ENCODE measurements around the gene ADGRL2.

Gene ADGRL2

DNA sequence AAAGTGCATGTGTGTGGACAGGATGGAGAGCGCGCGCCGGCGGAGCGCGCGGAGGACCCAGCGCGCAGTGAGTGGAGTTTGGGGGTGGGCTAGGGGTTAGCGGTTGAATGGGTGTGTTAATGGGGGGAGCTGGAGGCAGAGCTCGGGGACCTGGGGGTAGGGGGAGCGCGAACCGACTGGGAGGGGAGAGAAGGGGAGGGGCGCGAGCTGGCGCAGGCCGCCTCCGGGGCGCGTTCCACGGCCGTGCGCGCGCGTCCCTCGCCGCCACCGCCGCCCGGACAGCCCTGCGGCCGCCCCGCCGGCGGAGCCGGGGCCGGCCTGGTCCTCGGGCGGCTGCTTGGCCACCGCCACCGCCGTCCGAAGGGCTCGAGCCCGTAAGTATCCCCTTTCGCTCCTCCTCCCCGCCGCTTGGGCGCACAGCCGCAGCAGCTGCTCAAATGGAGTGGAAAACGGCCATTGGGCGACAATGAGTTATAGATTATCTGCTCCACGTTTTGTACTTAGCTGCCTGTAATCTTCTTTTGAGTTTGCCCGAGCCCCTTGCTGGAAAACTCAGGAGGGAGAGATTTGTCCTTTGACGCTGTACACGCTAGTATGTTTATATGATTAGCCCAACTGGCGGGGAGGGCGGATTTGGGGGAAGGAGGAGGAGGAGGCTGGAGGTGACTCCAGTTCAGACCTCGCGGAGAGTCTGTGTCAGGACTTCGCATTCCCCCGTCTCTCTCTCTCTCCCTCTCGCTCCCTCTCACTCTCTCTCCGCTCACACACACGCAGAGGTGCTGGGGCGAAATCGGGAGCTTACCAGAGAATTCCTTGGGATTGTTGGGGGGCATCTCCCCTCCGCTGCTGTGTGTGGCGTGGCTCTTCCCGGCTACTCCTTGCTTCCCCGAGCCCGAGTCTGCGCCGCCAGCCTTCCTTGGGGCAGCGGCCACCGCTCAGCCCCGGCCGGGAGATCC, at the start of gene ADGRL2:
TSS of gene ADGRL2 (plus strand) at position 240 of the 956 bp plus-strand sequence. CDS start 36,051 bp downstream, outside the sequence.
- DNase-seq (ENCODE audit: insufficient read length, low spot score) (no peak), FAIRE-seq (no peak)

DNA sequence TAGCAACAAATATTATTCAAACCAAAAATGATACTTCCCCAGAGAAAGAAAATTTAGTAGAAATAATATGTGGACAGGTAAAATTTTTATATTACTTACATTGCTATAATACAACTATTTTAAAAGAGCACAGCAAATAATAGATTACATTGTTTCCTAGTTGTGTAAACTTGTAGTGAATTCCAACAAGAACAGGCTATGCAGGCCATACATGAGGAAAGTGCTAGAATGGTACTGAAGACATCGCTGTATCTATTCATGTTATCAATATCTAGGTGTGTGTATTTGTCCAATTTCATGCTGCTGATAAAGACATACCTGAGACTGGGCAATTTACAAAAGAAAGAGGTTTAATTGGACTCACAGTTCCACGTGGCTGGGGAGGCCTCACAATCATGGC, 47.9 kb upstream of the ADGRL2 start:
- no peak for DNase-seq (ENCODE audit: insufficient read length, low spot score)
- no peak for FAIRE-seq

DNA sequence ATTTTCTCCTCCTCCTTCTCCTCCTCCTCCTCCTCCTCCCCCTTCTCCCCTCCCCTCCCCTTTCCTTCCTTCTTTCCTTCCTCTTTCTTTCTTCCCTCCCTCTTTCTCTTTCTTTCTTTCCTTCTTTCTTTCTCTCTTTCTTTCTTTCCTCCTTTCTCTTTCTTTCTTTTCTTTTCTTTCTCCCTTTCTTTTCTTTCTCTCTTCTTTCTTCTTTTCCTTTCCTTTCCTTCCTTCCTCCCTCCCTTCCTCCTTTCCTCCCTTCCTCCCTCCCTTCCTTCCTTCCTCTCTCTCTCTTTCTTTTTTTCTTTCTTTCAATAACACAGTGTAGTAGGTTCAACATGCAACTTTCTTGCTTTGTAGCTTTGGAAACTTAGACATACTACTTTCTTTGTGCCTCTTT, 46.3 kb upstream of the ADGRL2 start:
- no peak for DNase-seq (ENCODE audit: insufficient read length, low spot score)
- FAIRE-seq = no peak

DNA sequence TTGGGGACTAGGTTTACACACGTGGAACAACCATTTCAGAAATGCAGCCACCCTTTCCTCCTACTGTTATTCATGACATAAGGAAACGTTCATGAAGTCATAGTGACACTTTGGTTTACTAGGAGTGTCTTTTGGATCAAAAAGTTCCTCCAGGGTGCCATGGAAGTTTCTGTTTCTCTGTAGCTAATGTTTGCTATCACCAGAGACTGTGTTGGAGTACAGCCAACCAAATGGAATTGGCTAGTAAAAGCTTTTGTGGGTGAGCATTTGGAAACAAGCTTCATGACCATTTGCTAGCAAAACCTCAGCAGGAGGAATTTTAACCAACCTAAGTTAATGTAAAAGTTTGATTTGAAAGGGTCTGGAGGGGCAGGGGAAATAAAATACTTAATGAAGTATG, 43.9 kb upstream of the ADGRL2 start:
- no peak for FAIRE-seq
- DNase-seq (ENCODE audit: insufficient read length, low spot score) = no peak

DNA sequence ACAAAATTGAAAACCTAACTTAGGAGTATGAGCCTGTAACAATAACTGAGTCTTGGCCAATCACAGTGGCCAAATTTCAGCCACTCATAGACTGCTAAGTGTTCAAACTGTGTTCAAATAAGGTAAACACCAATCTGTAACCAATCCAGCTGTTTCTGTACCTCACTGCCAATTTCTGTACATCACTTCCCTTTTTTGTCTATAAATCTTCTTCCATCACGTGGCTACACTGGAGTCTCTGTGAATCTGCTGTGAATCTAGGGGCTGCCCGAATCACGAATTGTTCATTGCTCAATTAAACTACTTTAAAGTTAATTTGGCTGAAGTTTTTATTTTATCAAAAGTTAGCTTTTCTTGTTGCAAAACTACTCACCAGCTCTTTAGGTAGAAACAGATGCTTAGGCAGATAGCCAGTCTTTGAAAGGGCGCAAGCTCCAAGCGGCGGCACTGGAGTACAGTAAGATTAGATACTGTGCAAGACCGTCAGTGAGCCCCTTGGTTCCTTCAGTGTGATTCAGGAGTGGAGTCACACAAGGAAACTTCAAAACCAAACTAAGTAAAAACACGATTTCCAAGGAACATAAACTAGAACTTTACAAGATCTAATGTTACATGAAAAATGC, 43.2 kb upstream of the ADGRL2 start:
- FAIRE-seq = no peak
- no peak for DNase-seq (ENCODE audit: insufficient read length, low spot score)

DNA sequence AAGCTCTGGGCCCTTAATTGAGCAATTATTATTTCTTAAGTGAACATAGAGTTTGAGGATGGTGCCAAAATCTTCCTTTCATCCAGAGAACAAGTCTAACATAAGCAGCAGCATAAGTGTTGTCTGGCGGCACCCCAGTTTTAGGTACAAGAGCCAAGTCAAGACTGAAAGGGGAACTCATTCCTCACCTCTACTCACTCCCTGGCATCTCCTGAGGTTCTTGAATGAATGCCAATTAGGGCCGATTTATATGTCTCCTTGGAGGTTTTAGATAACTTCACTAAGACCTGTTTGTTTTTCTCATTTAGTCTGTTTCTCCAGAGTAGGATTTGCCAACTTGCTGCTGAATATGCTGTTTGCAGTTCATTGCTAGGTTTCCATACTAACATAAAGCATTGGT, 42.6 kb upstream of the ADGRL2 start:
- FAIRE-seq (no peak), DNase-seq (ENCODE audit: insufficient read length, low spot score) (no peak)

DNA sequence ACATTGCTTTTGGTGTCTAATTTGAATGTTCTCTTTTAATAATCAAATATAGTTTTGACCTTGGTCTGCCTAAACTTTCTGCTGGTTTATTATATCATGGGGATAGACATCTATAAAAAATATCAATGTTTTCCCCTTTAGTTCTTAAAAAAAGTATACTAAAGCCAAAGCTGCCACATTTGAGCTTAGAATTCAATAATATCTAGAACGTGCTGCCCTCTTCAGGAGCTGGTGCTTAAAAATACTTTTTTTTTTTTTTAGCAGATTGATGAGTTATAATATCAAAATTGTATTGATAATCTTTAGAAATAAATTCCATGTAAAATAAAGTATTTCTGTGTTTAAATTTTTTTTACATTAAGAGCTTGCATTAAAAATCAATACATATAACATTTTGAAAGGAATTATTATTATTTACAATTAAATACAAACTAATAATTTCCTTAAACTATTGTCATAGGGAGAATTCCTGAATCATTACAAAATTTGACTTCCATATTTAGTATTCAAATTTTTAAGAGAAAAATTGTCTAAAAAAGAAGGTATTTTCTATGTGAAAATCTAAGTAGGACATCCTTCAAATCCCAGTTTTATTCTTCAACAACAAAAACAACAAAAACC, 40.1 kb upstream of the ADGRL2 start:
- DNase-seq (ENCODE audit: insufficient read length, low spot score) (no peak), FAIRE-seq (no peak)

DNA sequence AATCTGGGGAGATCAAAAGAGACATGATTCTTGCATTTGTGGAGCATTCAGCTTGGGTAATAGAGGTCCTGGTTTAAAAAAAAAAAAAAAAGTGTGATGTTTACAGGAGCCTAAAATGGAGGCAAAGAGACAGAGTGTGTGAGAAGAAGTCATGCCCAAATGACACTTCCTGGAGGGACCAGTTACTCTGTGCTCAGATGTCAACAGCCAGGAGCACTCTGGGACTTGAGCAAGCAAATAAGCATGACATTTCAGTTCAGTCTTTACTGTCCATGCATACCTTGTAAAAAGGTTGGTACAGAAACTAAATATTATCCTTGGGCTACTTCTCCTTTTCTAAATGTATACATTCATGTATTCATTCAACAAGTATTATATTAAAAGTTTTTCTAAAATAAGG, 25.2 kb upstream of the ADGRL2 start:
- DNase-seq (ENCODE audit: insufficient read length, low spot score) (no peak), FAIRE-seq (no peak)

DNA sequence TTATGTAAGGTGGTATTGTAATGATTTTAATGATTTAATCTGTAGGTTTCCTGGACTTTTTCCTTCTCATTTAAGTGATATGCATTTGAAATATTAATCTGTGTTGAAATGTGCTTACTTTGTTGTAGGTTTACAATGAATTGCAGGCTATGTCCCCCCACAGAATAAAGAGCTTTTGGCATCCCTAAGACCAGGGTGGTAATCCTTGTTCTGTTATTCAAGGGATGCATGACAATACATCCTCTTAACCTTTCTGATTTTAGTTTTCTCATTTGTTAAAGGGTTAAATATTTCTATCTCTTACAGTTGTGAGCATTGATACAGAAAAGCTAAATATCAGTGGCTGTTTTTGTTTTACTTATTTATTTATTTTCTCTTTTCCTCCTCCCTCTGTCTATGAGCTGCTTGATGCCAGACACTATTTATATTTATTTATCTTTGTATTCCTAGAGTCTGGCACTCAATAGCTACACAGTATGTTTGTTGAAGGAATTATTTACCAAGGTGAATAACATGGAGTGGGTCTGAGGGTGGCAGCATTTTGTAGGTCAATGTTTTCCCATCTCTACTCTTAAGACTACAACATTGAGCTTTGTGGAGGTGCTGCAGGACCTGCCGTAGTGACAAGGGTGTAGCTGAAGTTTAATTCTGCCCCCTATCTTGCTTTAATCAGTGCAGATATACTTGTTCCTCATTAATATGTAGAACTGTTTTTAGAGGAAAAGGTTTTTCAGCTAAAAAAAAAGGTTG, 19.9 kb upstream of the ADGRL2 start:
- no peak for DNase-seq (ENCODE audit: insufficient read length, low spot score)
- FAIRE-seq = no peak

DNA sequence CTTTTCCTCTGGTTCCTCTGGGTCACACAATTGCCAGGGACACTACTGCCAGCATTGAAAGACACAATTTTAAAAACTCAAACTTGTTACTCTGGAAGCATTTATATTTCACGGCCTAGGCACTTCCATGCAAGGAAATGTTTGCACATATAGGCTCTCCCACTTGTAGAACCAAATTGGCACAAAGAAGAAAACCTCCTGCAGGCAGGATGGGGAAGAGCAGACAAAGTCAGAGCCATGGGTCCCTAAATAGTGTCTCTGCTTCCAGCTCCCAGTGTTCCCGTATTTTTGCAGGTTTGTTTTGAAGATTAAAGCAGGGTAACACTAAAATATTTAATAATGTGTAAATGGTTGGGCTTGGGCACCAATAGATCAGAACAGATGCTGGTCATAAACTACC, 19.0 kb upstream of the ADGRL2 start:
- DNase-seq (ENCODE audit: insufficient read length, low spot score) (no peak), FAIRE-seq (no peak)

DNA sequence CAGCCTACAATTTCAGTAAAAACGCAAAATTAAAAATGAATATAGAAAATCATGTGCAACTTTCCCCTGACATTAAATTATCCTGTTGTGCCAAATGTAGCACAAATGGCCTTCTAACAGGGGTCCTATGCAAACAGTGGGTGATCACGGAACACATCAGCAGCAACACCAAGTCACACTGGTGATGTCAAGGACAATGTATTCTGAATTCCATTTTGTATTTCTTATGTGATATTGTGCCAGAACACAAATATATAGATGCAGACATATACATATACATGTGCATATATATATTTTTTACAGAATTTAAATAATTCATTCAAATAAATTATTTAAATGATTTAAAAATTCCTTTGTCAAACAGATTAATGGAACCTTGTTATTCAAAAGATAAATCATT, 8.6 kb upstream of the ADGRL2 start:
- FAIRE-seq (no peak), DNase-seq (ENCODE audit: insufficient read length, low spot score) (no peak)

DNA sequence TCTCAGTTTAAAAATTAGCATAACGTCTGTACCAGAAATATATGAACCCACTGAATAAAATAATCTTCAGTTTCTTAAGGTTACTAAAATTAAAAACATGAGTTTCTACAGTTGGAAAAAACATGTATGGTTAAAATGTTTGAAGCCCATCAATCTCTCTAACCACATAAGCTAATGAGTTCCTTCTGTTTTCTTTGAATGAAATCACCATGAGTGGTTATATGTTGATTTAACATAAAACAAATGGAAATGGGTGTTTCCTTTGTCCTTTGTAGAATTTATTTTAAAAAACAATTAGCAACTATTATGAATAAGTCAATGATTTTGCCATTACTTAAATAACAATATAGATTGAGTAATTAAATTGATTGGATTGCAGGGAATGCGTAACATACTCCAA, 3.0 kb upstream of the ADGRL2 start:
- DNase-seq (ENCODE audit: insufficient read length, low spot score) (no peak), FAIRE-seq (no peak)

DNA sequence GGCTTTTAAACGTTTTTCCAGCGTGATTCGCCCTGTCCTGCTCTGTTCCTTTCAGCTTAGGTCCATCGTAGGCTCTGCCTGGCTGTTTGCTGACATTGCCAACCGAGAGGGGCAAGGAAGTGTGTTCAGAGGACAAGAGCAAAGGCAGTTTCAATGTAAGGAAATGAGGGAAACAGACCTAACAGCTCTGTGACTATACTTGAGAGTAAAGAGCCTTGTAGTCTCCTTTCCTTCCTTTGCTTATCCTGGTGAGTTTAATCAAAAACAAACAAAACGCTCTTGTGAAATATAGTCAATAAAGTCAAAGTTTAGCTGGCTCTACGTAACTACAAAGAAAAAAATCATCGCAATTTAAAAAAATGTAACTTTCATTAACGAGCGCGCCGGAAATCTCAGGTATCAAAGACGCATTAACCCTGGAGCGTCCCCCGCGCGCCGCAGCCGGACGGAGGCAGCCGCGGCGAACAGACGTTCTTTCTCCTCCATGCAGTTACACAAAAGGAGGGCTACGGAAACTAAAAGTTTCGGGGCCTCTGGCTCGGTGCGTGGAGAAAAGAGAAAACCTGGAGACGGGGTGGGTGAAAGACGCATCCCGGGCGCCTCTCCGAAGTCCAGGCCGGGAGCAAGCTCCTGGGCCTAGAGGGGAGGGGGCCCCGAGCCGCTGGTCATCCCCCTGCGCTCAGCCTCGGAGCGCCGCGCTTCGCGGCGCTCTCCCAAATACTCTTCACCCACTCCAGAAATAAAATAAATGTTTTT, 617 bp upstream of the ADGRL2 start:
- DNase-seq (ENCODE audit: insufficient read length, low spot score) = no peak
- FAIRE-seq = no peak

DNA sequence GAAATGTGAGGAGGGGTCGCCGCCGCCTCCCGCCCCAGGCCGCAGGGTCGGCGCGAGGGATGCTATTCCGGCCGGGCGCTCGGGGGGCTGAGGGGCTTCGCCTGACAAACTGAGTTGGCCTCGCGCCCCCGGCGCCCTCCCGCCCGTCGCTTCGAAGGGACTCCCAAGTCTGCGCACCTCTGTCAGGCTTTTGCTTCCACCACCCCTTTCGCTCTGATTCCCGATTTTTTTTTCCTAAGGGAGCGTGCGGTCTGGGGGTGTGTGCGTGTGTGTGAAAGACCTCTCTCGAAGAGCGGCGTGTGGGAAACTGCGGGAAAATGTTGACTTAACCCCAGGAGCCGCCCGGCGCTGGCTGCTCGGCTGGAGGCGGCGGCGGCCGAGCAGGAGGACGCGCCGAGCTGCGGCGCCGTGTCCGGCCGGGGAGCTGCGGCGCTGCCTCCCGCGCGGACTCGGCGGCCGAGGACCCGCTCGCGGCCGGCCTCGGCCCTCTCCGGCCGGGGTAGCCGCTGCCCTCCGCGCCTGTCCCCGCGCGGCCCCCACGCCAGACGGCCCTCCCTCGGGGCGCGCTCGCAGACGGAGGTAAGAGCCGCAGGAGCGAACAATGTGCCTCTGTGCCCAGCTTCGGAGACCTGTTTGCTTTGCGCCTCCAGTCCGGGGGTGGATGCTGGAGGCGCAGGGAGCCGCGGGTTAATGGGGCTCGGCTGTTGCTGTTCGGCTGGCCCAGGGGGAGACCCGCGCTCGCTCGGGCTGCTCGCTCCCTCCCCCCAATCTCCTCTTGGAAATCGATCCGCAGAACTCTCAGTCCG, 1.1 kb downstream of the ADGRL2 start:
- no peak for DNase-seq (ENCODE audit: insufficient read length, low spot score)
- FAIRE-seq = no peak

DNA sequence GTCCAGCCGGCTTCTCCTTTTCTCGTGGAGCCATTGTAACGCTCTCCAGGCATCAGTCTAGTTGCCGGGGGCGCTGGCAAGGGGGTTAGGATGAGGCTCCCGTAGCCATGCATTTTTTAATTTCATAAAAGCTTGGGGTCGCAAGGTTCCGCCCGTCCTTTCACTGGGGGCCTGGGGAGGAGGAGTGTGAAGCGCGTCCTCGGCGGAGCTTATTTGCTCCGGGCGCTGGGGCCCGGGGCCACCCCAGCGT, 1.6 kb downstream of the ADGRL2 start:
- no peak for FAIRE-seq
- DNase-seq (ENCODE audit: insufficient read length, low spot score) = no peak

DNA sequence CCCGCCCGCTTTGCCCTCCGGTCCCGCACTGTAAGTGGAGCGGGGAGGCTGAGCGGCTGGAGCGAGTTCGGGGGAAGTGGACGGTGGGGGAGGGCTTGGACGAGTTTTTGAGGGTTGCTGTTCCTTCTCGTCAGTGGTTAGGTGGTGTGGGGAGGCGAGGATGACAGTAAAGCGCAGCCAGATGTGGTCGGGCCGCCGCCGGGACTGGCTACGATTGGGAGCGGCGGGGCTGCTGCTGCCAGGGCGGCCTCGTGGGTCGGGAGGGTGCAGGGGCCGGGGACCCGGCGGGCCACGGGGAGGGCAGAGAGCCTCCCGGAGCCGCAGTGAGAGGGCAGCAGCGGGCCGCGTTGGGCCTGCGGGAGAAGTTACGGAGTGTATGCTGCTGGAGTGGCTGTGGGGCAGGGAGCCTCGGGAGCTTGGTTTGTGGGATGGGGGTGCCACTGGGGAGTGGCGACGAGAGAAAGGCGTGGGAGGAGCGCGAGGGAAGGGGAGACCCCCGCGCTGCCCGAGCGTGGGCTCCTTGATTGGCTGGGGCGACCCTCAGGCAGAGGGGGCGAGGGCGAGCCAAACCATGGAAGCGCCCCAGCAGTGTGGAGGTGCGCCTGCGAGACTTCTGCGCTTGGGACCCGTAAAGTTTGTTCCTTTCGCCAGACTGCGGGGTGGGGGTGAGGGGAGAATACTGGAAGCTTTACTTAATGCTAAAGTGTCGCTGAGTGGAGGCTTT, 2.1 kb downstream of the ADGRL2 start:
- no peak for FAIRE-seq
- DNase-seq (ENCODE audit: insufficient read length, low spot score) = no peak

DNA sequence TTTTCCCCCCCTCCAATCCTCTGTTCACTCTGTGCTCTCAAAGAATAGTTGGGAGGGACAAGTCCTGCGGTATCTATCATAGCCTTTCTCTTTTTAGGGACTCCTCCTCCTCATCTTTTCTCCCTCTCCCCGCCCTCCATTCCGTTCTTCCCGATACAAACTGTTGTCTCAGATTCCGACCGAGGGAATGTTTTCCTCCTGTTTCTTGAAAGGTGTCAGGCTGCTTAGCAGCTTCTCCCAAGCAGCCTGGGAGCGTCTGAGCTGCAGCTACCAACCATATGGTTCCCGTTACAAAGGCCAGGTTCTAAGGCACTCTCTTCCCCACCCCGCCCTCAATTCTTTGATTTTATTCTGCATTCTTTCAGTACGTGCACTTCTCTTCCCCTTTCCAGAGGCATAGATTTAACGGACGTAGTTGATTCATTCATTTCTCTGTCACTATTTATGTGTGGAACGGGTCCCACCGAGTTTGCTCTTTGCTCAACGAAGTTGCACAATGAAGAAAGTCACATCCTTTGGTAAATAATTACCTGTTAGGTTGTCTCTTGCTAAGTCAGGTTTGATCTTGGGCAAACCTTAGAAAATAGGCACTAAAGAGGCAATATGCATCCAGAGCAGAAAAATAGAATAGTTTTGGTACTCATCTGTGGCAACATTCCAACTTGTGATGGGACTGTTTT, 2.8 kb downstream of the ADGRL2 start:
- no peak for FAIRE-seq
- DNase-seq (ENCODE audit: insufficient read length, low spot score) = no peak

DNA sequence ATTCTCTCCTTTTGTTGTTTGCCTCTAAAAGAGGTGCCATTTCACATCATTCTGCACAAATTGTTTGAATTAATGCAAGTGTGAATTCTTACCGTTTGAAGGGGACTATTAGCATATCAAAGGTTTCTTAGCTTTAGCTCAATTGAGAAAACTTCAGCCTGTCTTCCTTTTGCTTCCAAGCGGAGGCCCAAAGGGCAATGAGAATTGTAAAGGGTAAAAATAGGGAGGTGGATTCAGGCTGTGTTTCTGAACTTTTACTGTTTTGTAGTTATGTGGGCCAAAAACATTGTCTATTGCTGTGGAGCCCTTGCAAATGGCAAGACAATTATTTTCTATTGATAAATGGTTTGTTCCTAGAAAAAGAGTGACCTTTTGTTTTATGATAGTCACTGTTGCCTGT, 3.6 kb downstream of the ADGRL2 start:
- DNase-seq (ENCODE audit: insufficient read length, low spot score) = no peak
- FAIRE-seq = no peak
